Stimulated activated CD4-positive, alpha-beta T cell treated with anti-CD3 and anti-CD28 coated beads, Interleukin-15, amount 100 ng/mL, for 48 hours (primary cell): ENCODE measurements around the gene KMT2E.
A peak's percentile ranks its signal among the peaks of the same experiment; 100 is the strongest.
"Not testable (repeated sequence)": the region's sequence is repeated elsewhere in the genome, so short reads cannot be mapped to it uniquely, and the experiment has no call there.

ENCODE experiments used
- DNase-seq, 2 donors: peaks; one replicate each; pipeline ENCODE4 v3.0.0-alpha.2; 2020; ENCODE audit warnings: low read depth in 2 of 2

Gene KMT2E

GRCh38 chr7:104982308-104983075 lies 31.5 kb upstream of the KMT2E start:
- DNase-seq, result no peak

GRCh38 chr7:104983076-104983577 lies 30.9 kb upstream of the KMT2E start:
- DNase-seq, result no peak

DNA sequence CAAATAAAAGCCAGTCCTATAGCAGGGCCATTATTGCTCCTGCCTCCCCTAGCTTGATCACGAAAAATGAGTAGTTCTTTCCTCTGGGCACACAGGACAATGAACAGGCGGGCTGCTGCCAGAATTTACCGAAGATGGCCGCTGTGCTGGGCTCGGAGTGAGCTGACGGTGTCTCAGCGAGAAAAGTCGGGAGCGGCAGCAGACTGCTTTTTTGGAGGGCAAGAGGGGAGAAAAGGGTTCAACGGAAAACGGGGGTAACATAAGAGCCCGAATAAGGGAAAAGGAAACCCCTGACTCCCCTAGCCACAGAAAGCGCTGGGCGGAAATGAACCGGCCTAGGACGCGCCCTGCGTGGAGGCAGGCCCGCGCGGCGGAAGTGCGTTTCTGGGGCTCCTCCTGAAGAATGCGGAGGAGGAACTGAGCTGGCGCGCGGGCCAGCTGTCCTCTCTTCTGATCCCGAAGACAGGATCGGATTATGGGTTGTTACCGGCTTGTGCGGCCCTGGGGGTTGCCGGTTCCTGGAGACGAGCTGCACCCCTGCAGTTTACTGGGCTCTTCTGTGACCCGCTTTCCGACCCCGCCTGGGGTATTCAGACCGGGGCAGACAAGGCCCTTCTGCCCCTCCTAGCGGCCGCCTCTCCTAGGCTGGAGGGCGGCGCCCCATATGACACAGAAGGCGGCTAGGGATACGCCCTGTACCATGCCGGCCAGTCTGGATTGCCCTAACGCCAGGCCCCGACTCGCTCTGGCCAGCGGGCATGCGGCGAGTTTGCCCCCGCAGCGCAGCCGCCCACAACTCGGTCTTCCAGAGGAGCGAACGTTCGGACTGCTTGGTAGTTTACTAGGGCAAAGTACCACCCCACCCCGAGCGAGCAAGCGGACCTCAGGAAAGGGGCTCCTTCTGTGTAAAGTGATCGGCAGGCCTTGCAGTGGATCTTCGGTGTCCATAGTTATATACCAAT lies 30.1 kb upstream of the KMT2E start:
- peak; percentile 74 to 82 for DNase-seq

- no peak for DNase-seq
Measured at GRCh38 chr7:104984585-104985258, 29.3 kb upstream of the KMT2E start.

GRCh38 chr7:104985259-104985617 lies 28.8 kb upstream of the KMT2E start:
- no peak for DNase-seq

- no peak for DNase-seq
Measured at GRCh38 chr7:104986628-104987259, 27.3 kb upstream of the KMT2E start.

DNA sequence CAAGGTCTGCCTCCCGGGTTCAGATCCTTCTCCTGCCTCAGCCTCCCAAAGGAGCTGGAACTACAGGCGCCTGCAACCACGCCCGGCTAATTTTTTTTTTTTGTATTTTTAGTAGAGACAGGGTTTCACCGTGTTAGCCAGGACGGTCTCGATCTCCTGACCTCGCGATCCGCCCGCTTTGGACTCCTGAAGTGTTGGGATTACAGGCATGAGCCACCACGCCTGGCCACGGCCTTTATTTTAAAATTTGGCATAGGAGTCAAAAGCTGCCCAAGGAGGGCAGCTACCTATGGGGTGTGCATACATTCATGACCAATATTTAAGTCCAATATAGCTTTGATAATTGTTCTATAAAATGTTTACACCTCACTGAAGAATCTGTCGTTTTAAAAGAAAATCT lies 26.6 kb upstream of the KMT2E start:
- DNase-seq, result not testable (repeated sequence)

DNA sequence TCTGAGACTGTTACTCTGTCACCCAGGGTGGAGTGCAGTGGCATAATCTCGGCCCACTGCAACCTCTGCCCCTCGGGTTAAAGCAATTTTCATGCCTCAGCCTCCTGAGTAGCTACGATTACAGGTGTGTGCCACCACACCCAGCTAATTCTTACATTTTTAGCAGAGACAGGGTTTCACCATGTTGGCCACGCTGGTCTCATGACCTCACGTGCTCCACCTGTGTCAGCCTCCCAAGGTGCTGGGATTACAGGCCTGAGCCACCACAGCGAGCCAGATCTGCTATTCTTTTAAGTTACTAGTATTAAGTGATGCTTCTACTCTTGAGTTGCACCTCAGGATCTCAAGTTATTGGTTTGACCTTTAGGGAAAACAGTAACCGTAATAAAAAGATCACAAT lies 23.0 kb upstream of the KMT2E start:
- DNase-seq, result no peak

DNA sequence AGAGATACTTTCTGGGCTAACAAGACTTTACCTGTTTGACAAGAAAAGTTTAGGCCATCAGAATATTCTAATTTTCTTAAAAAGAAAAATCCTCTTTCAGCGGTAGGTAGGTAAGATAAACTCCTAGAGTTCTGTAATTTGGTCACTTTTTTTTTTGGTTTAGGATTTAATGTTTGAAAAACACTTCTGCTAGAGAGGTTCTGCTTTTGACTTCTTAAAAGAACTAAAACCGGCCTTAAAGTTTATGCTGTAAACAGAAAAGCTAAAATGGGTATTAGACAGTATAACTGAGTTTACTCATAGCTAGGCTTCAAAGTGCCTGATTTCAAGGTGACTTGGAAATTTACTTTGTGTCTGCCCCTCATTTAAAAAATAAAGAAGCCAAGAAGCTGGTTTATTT lies 21.7 kb upstream of the KMT2E start:
- no peak for DNase-seq

GRCh38 chr7:104993217-104993862 lies 20.7 kb upstream of the KMT2E start:
- no peak for DNase-seq

- no peak for DNase-seq
Measured at GRCh38 chr7:104998040-104998752, 15.8 kb upstream of the KMT2E start.

DNA sequence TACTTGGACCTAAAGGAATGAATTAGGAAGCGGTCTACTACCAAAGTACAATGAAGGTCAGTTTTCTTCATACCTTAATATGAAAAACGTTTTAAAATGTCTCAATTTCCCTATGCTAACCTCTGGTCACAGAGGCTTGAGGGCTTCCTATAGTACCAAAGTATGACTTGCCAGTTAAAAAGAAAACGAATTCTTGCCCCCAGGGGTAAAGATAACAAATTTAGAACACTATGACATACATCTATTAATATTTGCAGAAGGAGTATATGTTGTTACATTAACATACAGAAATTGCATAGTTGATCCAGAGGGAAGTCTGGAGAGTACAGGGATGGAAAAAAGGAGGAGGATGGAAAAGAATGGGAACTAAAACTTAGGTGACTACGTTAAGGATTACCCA lies 13.8 kb upstream of the KMT2E start:
- no peak for DNase-seq

GRCh38 chr7:105000927-105001336 lies 13.1 kb upstream of the KMT2E start:
- no peak for DNase-seq

DNA sequence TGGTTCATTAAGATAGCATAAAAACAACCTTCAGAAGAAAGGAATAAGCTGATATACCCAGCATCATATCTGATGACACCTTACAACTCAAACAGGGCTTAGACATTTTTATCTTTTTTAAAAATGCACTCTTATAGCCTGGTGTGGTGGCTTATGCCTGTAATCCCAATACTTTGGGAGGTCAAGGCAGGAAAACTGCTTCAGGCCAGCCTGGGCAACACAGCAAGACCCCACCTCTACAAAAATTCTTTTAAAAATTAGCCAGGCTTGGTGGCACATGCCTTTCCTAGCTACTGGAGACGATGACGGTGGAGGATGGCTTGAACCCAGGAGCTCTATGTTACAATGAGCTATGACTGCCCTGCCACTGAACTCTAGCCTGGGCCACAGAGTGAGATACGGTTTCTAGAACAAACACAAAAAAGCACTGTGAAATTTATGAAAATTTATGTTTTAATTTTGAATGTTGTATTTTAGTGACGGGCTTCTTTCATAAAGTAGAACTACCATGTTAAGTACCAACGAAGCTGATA lies 12.3 kb upstream of the KMT2E start:
- no peak for DNase-seq

GRCh38 chr7:105003275-105003674 lies 10.7 kb upstream of the KMT2E start:
- no peak for DNase-seq

DNA sequence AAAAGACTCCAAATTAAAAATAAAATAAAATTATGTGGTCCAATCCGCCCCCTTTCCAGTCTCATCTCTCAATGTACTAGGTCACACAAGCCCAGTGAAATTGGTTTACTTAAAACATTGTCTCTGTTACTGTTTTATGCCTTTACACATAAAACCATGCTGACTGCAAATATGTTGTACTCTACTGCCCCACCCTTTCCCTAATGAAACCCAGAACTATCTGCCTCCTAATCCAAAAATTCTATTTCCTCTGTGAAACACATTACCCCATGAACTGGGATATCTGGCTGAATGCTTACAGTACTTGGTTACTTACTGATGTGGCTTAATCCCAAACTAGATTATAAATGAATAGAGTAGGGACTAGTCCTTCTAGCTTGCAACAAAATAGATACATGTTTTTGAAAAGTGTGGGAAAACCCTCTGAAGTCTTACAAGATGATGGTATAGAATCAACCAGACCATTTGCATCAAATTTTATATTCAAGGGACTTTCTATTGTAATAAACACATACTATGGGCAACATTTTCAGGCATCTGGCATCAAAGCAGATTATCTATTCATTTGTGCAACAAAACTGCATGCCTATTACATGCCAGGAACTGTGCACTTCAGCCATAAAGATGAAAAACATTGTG lies 10.0 kb upstream of the KMT2E start:
- DNase-seq, result no peak

GRCh38 chr7:105005006-105005405 lies 9.0 kb upstream of the KMT2E start:
- DNase-seq, result not testable (repeated sequence)

DNA sequence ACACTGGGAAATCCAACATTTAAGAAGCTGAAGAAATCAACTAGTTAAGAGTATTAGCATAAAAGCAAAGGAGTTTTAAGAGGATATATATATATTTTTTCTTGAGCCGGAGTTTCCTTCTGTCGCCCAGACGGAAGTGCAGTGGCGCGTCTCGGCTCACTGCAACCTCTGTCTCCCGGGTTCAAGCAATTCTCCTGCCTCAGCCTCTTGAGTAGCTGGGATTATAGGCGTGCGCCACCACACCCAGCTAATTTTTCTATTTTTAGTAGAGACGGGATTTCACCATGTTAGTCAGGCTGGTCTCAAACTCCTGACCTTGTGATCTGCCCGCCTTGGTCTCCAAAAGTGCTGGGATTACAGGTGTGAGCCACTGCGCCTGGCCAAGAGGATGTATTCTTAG lies 8.5 kb upstream of the KMT2E start:
- not testable (repeated sequence) for DNase-seq

DNA sequence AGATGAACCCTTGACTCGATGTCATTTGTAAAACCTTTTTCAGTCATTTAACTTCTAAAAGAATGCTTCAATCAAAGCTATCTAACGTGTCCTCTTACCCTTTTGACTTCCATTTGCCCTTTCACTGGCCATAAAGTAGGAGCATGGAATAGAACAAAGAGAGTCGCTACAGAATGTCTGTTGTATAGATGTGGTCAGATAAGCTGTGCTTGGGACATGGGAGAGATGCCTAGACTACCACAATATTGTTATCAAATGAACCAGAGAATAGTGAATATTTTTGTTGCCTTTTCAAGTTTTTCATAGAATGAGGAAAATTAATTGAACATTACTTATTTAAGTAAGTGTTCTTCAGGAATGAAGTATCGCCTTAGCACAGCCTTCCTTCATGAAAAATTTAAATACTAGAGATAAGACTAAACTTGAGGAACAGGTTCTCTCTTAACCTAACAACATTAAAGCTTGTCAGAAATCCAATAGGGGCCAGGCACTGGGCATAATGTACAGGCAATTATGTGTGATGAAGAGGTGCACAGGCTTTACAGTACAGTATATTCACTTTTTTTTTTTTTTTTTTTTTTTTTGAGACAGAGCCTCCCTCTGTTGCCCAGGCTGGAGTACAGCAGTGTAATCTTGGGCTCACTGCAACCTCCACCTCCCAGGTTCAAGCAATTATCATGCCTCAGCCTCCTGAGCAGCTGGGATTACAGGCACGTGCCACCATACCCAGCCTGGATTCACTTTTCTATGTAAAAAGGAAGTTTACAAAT lies 7.5 kb upstream of the KMT2E start:
- no peak for DNase-seq
